Measurements from ENCODE around the gene AFAP1. TPM values are rescaled to one million over a fixed set of nuclear protein-coding genes. Genes with fewer than 3 reads are reported as not detected.
"Not testable (repeated sequence)": the region's sequence is repeated elsewhere in the genome, so short reads cannot be mapped to it uniquely, and the experiment has no call there.

Gene AFAP1
- polyA plus RNA-seq, 2 donors = 2.0 to 4.0 TPM

- H3K4me3 ChIP-seq (ENCODE audit: low read depth in 1 of 2, low read length in 2 of 2) = no peak overlapping the region
- no peaks in the 10 kb centered on the region for H3K36me3 ChIP-seq (ENCODE audit: control insufficient read depth in 2 of 2, insufficient read depth in 2 of 2, low read length in 1 of 2)
- H3K27me3 ChIP-seq (ENCODE audit: control insufficient read depth in 1 of 2, insufficient read depth in 2 of 2, low read length in 2 of 2) = no peaks in the 10 kb centered on the region
- no peaks in the 10 kb centered on the region for H3K4me1 ChIP-seq (ENCODE audit: control insufficient read depth in 2 of 2, insufficient read depth in 2 of 2, low read length in 1 of 2)
- 90 to 92% methylated on average over 18 of the region's 18 CpGs for WGBS, 2 donors
- no peak overlapping the region for H3K27ac ChIP-seq (ENCODE audit: low read depth in 2 of 2, low read length in 1 of 2)
- no peaks in the 10 kb centered on the region for H3K9me3 ChIP-seq (ENCODE audit: control insufficient read depth in 2 of 2, insufficient read depth in 1 of 2, low read depth in 1 of 2, low read length in 1 of 2)
Observed at GRCh38 chr4:7950301-7951092, 10.8 kb upstream of the AFAP1 start.

- Histone ChIP-seq H3K27me3 (ENCODE audit: control insufficient read depth in 1 of 2, insufficient read depth in 2 of 2, low read length in 2 of 2) (no peaks in the 10 kb centered on the region), H3K4me3 (ENCODE audit: low read depth in 1 of 2, low read length in 2 of 2) (no peak overlapping the region), H3K27ac (ENCODE audit: low read depth in 2 of 2, low read length in 1 of 2) (no peak overlapping the region), H3K9me3 (ENCODE audit: control insufficient read depth in 2 of 2, insufficient read depth in 1 of 2, low read depth in 1 of 2, low read length in 1 of 2) (no peaks in the 10 kb centered on the region), H3K36me3 (ENCODE audit: control insufficient read depth in 2 of 2, insufficient read depth in 2 of 2, low read length in 1 of 2) (no peaks in the 10 kb centered on the region), H3K4me1 (ENCODE audit: control insufficient read depth in 2 of 2, insufficient read depth in 2 of 2, low read length in 1 of 2) (no peaks in the 10 kb centered on the region)
- 66 to 74% methylated on average over 4 of the region's 4 CpGs for WGBS, 2 donors
Observed at GRCh38 chr4:7949759-7950158, 10.1 kb upstream of the AFAP1 start.

GRCh38 chr4:7947927-7948326, 8.3 kb upstream of the AFAP1 start:
- no peaks in the 10 kb centered on the region for H3K4me1 ChIP-seq (ENCODE audit: control insufficient read depth in 2 of 2, insufficient read depth in 2 of 2, low read length in 1 of 2)
- H3K4me3 ChIP-seq (ENCODE audit: low read depth in 1 of 2, low read length in 2 of 2) = no peak overlapping the region
- 58 to 62% methylated on average over 4 of the region's 4 CpGs for WGBS, 2 donors
- no peaks in the 10 kb centered on the region for H3K36me3 ChIP-seq (ENCODE audit: control insufficient read depth in 2 of 2, insufficient read depth in 2 of 2, low read length in 1 of 2)
- H3K9me3 ChIP-seq (ENCODE audit: control insufficient read depth in 2 of 2, insufficient read depth in 1 of 2, low read depth in 1 of 2, low read length in 1 of 2) = no peaks in the 10 kb centered on the region
- H3K27me3 ChIP-seq (ENCODE audit: control insufficient read depth in 1 of 2, insufficient read depth in 2 of 2, low read length in 2 of 2) = no peaks in the 10 kb centered on the region
- H3K27ac ChIP-seq (ENCODE audit: low read depth in 2 of 2, low read length in 1 of 2) = no peak overlapping the region

GRCh38 chr4:7945709-7946380, 6.2 kb upstream of the AFAP1 start:
- H3K4me3 ChIP-seq (ENCODE audit: low read depth in 1 of 2, low read length in 2 of 2) = no peak overlapping the region
- H3K27me3 ChIP-seq (ENCODE audit: control insufficient read depth in 1 of 2, insufficient read depth in 2 of 2, low read length in 2 of 2) = no peaks in the 10 kb centered on the region
- H3K9me3 ChIP-seq (ENCODE audit: control insufficient read depth in 2 of 2, insufficient read depth in 1 of 2, low read depth in 1 of 2, low read length in 1 of 2) = no peaks in the 10 kb centered on the region
- H3K36me3 ChIP-seq (ENCODE audit: control insufficient read depth in 2 of 2, insufficient read depth in 2 of 2, low read length in 1 of 2) = no peaks in the 10 kb centered on the region
- H3K4me1 ChIP-seq (ENCODE audit: control insufficient read depth in 2 of 2, insufficient read depth in 2 of 2, low read length in 1 of 2) = peaks cover 0 to 5% of the 10 kb centered on the region in 2 donors
- 73 to 77% methylated on average over 14 of the region's 14 CpGs for WGBS, 2 donors
- H3K27ac ChIP-seq (ENCODE audit: low read depth in 2 of 2, low read length in 1 of 2) = no peak overlapping the region

- H3K36me3 ChIP-seq (ENCODE audit: control insufficient read depth in 2 of 2, insufficient read depth in 2 of 2, low read length in 1 of 2) = no peaks in the 10 kb centered on the region
- no peak overlapping the region for H3K4me3 ChIP-seq (ENCODE audit: low read depth in 1 of 2, low read length in 2 of 2)
- 71 to 76% methylated on average over 5 of the region's 5 CpGs for WGBS, 2 donors
- no peaks in the 10 kb centered on the region for H3K9me3 ChIP-seq (ENCODE audit: control insufficient read depth in 2 of 2, insufficient read depth in 1 of 2, low read depth in 1 of 2, low read length in 1 of 2)
- H3K27ac ChIP-seq (ENCODE audit: low read depth in 2 of 2, low read length in 1 of 2) = no peak overlapping the region
- H3K4me1 ChIP-seq (ENCODE audit: control insufficient read depth in 2 of 2, insufficient read depth in 2 of 2, low read length in 1 of 2) = peaks cover 0 to 5% of the 10 kb centered on the region in 2 donors
- no peaks in the 10 kb centered on the region for H3K27me3 ChIP-seq (ENCODE audit: control insufficient read depth in 1 of 2, insufficient read depth in 2 of 2, low read length in 2 of 2)
Observed at GRCh38 chr4:7944599-7945220, 5.0 kb upstream of the AFAP1 start.

- H3K9me3 ChIP-seq (ENCODE audit: control insufficient read depth in 2 of 2, insufficient read depth in 1 of 2, low read depth in 1 of 2, low read length in 1 of 2); H3K4me3 ChIP-seq (ENCODE audit: low read depth in 1 of 2, low read length in 2 of 2); H3K27me3 ChIP-seq (ENCODE audit: control insufficient read depth in 1 of 2, insufficient read depth in 2 of 2, low read length in 2 of 2); H3K4me1 ChIP-seq (ENCODE audit: control insufficient read depth in 2 of 2, insufficient read depth in 2 of 2, low read length in 1 of 2); H3K27ac ChIP-seq (ENCODE audit: low read depth in 2 of 2, low read length in 1 of 2); H3K36me3 ChIP-seq (ENCODE audit: control insufficient read depth in 2 of 2, insufficient read depth in 2 of 2, low read length in 1 of 2): not testable (repeated sequence)
- 95 to 96% methylated on average over 4 of the region's 4 CpGs for WGBS, 2 donors
Observed at GRCh38 chr4:7943688-7944087, 4.0 kb upstream of the AFAP1 start.

- Histone ChIP-seq H3K9me3 (ENCODE audit: control insufficient read depth in 2 of 2, insufficient read depth in 1 of 2, low read depth in 1 of 2, low read length in 1 of 2) (no peaks in the 10 kb centered on the region), H3K27ac (ENCODE audit: low read depth in 2 of 2, low read length in 1 of 2) (no peak overlapping the region), H3K4me3 (ENCODE audit: low read depth in 1 of 2, low read length in 2 of 2) (no peak overlapping the region), H3K4me1 (ENCODE audit: control insufficient read depth in 2 of 2, insufficient read depth in 2 of 2, low read length in 1 of 2) (peaks cover 0 to 7% of the 10 kb centered on the region in 2 donors), H3K36me3 (ENCODE audit: control insufficient read depth in 2 of 2, insufficient read depth in 2 of 2, low read length in 1 of 2) (no peaks in the 10 kb centered on the region), H3K27me3 (ENCODE audit: control insufficient read depth in 1 of 2, insufficient read depth in 2 of 2, low read length in 2 of 2) (no peaks in the 10 kb centered on the region)
- WGBS, 2 donors = 89 to 93% methylated on average over 8 of the region's 8 CpGs
Observed at GRCh38 chr4:7943211-7943610, 3.5 kb upstream of the AFAP1 start.

GRCh38 chr4:7941965-7942496, 2.4 kb upstream of the AFAP1 start:
- Histone ChIP-seq H3K4me3 (ENCODE audit: low read depth in 1 of 2, low read length in 2 of 2) (no peak overlapping the region), H3K27ac (ENCODE audit: low read depth in 2 of 2, low read length in 1 of 2) (no peak overlapping the region), H3K36me3 (ENCODE audit: control insufficient read depth in 2 of 2, insufficient read depth in 2 of 2, low read length in 1 of 2) (no peaks in the 10 kb centered on the region), H3K4me1 (ENCODE audit: control insufficient read depth in 2 of 2, insufficient read depth in 2 of 2, low read length in 1 of 2) (peaks cover 0 to 7% of the 10 kb centered on the region in 2 donors), H3K9me3 (ENCODE audit: control insufficient read depth in 2 of 2, insufficient read depth in 1 of 2, low read depth in 1 of 2, low read length in 1 of 2) (no peaks in the 10 kb centered on the region), H3K27me3 (ENCODE audit: control insufficient read depth in 1 of 2, insufficient read depth in 2 of 2, low read length in 2 of 2) (no peaks in the 10 kb centered on the region)
- WGBS, 2 donors = 92 to 93% methylated on average over 4 of the region's 4 CpGs

- Histone ChIP-seq H3K9me3 (ENCODE audit: control insufficient read depth in 2 of 2, insufficient read depth in 1 of 2, low read depth in 1 of 2, low read length in 1 of 2) (no peaks in the 10 kb centered on the region), H3K4me3 (ENCODE audit: low read depth in 1 of 2, low read length in 2 of 2) (no peak overlapping the region), H3K27ac (ENCODE audit: low read depth in 2 of 2, low read length in 1 of 2) (no peak overlapping the region), H3K27me3 (ENCODE audit: control insufficient read depth in 1 of 2, insufficient read depth in 2 of 2, low read length in 2 of 2) (no peaks in the 10 kb centered on the region), H3K4me1 (ENCODE audit: control insufficient read depth in 2 of 2, insufficient read depth in 2 of 2, low read length in 1 of 2) (peaks cover 0 to 7% of the 10 kb centered on the region in 2 donors), H3K36me3 (ENCODE audit: control insufficient read depth in 2 of 2, insufficient read depth in 2 of 2, low read length in 1 of 2) (no peaks in the 10 kb centered on the region)
- 75% methylated on average over 11 of the region's 11 CpGs for WGBS, 2 donors
Observed at GRCh38 chr4:7941111-7941964, 1.7 kb upstream of the AFAP1 start.
